HepG2 (cell line): ENCODE measurements around the gene ARHGAP30. TPM values are rescaled to one million over a fixed set of nuclear protein-coding genes. Genes with fewer than 3 reads are reported as not detected.

Source experiments
- AKAP8 ChIP-seq: sonication (generic); formaldehyde crosslinking; IDR thresholded peaks from 2 replicates; pipeline ENCODE4 v1.5.1; 2020; ENCODE audit warnings: mild to moderate bottlenecking, missing genetic modification reagents
- ARNT2 ChIP-seq: sonication (generic); formaldehyde crosslinking; IDR thresholded peaks from 2 replicates; pipeline ENCODE4 v1.8.0; 2022; ENCODE audit warnings: mild to moderate bottlenecking, low read depth, missing genetic modification reagents, moderate library complexity
- DNMT1 ChIP-seq: sonication (generic); formaldehyde crosslinking; IDR thresholded peaks from 2 replicates; pipeline ENCODE4 v1.5.1; 2020; ENCODE audit warnings: mild to moderate bottlenecking, missing genetic modification reagents
- DR1 ChIP-seq: sonication (generic); formaldehyde crosslinking; IDR thresholded peaks from 2 replicates; pipeline ENCODE4 v1.8.0; 2021; ENCODE audit warnings: mild to moderate bottlenecking, missing genetic modification reagents, inconsistent platforms
- GATAD2A ChIP-seq: IDR thresholded peaks from 2 replicates; pipeline ENCODE4 v1.6.1; 2016
- HOXA5 ChIP-seq: sonication (generic); formaldehyde crosslinking; IDR thresholded peaks from 2 replicates; pipeline ENCODE4 v1.4.0; 2020; ENCODE audit warnings: missing genetic modification reagents
- NAIF1 ChIP-seq: sonication (generic); formaldehyde crosslinking; IDR thresholded peaks from 2 replicates; pipeline ENCODE4 v1.5.0; 2020; ENCODE audit warnings: mild to moderate bottlenecking, missing genetic modification reagents, borderline replicate concordance
- PHF21A ChIP-seq: sonication (generic); formaldehyde crosslinking; IDR thresholded peaks from 2 replicates; pipeline ENCODE4 v1.5.0; 2020; ENCODE audit warnings: mild to moderate bottlenecking, missing genetic modification reagents
- PTBP1 ChIP-seq: fragments of 200-400 bp; formaldehyde crosslinking; IDR thresholded peaks from 2 replicates; pipeline ENCODE4 v1.6.1; 2018; ENCODE audit warnings: low read length, low read depth; ENCODE audit not compliant: poor library complexity, severe bottlenecking
- SPEN ChIP-seq: sonication (generic); formaldehyde crosslinking; IDR thresholded peaks from 2 replicates; pipeline ENCODE4 v1.5.1; 2020; ENCODE audit warnings: low read depth, mild to moderate bottlenecking, missing genetic modification reagents
- THYN1 ChIP-seq: sonication (generic); formaldehyde crosslinking; IDR thresholded peaks from 2 replicates; pipeline ENCODE4 v1.8.1; 2023; ENCODE audit warnings: low read depth, mild to moderate bottlenecking, moderate library complexity, missing genetic modification reagents, borderline replicate concordance
- ZBTB42 ChIP-seq: sonication (generic); formaldehyde crosslinking; IDR thresholded peaks from 2 replicates; pipeline ENCODE4 v1.5.0; 2020; ENCODE audit warnings: mild to moderate bottlenecking, missing genetic modification reagents
- ZC3H4 ChIP-seq: sonication (generic); formaldehyde crosslinking; IDR thresholded peaks from 2 replicates; pipeline ENCODE4 v1.4.0; 2020; ENCODE audit warnings: missing genetic modification reagents, borderline replicate concordance
- ZIK1 ChIP-seq: sonication (generic); formaldehyde crosslinking; IDR thresholded peaks from 2 replicates; pipeline ENCODE4 v1.5.0; 2020; ENCODE audit warnings: mild to moderate bottlenecking, low read depth, missing genetic modification reagents, borderline replicate concordance
- ZNF343 ChIP-seq: sonication (generic); formaldehyde crosslinking; IDR thresholded peaks from 2 replicates; pipeline ENCODE4 v1.4.0; 2020; ENCODE audit warnings: mild to moderate bottlenecking, missing genetic modification reagents
- ZNF367 ChIP-seq: sonication (generic); formaldehyde crosslinking; IDR thresholded peaks from 2 replicates; pipeline ENCODE4 v1.4.0; 2020; ENCODE audit warnings: missing genetic modification reagents, borderline replicate concordance
- ZNF709 ChIP-seq: sonication (generic); formaldehyde crosslinking; IDR thresholded peaks from 2 replicates; pipeline ENCODE4 v1.5.0; 2020; ENCODE audit warnings: mild to moderate bottlenecking, missing genetic modification reagents
- ZNF746 ChIP-seq: sonication (generic); formaldehyde crosslinking; IDR thresholded peaks from 2 replicates; pipeline ENCODE4 v1.8.0; 2022; ENCODE audit warnings: mild to moderate bottlenecking, missing genetic modification reagents
- polyA plus RNA-seq, 8 experiments: library from polyadenylated mRNA; depleted of rRNA in 3 of 8; stranded (reverse) in 7 of 8; unstranded in 1 of 8; fragments of >200 nt; fragmentation: Illumina TruSeq in 4 of 8; extraction: Trizol in 4 of 8; gene quantifications; 2 replicates each; pipeline versions ENCODE4 v1.2.1 to v1.2.3, GENCODE V29; 2011 to 2016; ENCODE audit warnings: low read depth in 4 of 8, missing spikeins in 1 of 8, mixed read lengths in 1 of 8; ENCODE audit not compliant: insufficient read depth in 1 of 8
- total RNA-seq, 5 experiments: library from RNA; depleted of rRNA; stranded (reverse); fragments of >200 nt; fragmentation: Illumina TruSeq; extraction: Trizol; gene quantifications; 2 replicates each; pipeline ENCODE4 v1.2.3, GENCODE V29; 2016; ENCODE audit warnings: low read depth in 1 of 5
- TF ChIP-seq, protein P1 (sequence below): sonication (generic); formaldehyde crosslinking; conservative IDR thresholded peaks from 2 replicates; pipeline ENCODE4 v1.4.0; 2020; ENCODE audit warnings: missing genetic modification reagents
- TF ChIP-seq, protein P2 (sequence below): fragments of 450-650 bp; IDR thresholded peaks from 2 replicates; pipeline ENCODE4 v1.6.1; 2016
- TF ChIP-seq, protein P3 (sequence below): sonication (generic); formaldehyde crosslinking; IDR thresholded peaks from 2 replicates; pipeline ENCODE4; 2020; ENCODE audit warnings: missing genetic modification reagents, mild to moderate bottlenecking, borderline replicate concordance
- TF ChIP-seq, protein P4 (sequence below): sonication (generic); formaldehyde crosslinking; IDR thresholded peaks from 2 replicates; pipeline ENCODE4 v1.4.0; 2020; ENCODE audit warnings: missing genetic modification reagents
- TF ChIP-seq, protein P5 (sequence below): sonication (generic); formaldehyde crosslinking; IDR thresholded peaks from 2 replicates; pipeline ENCODE4 v1.4.0; 2020; ENCODE audit warnings: missing genetic modification reagents, mild to moderate bottlenecking, borderline replicate concordance

The ARHGAP30 gene
- total and polyA plus RNA-seq, 2 of the 13 experiments (the other 11 are each of a cell fraction or from before 2014, with no cell fraction given): 0.13 to 0.20 TPM

DNA sequence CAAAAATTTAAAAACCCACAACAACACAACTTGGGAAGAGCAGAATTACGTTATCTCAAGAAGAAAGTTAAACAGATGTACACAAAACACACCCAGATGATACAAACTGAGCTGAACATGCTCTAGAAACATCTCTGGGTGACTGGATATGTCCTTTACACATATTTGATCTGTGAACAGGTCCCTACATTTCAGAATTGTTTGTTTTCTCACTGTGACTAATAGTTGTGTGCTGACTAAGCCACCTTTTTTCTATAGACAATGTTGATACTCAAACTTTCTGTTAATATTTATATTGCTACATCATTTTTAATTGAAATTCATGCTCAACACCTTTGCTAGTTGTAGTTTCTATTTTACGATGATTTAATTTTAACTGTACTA, 47.7 kb downstream of the ARHGAP30 start (continued):
- TF ChIP-seq, protein P1, sequence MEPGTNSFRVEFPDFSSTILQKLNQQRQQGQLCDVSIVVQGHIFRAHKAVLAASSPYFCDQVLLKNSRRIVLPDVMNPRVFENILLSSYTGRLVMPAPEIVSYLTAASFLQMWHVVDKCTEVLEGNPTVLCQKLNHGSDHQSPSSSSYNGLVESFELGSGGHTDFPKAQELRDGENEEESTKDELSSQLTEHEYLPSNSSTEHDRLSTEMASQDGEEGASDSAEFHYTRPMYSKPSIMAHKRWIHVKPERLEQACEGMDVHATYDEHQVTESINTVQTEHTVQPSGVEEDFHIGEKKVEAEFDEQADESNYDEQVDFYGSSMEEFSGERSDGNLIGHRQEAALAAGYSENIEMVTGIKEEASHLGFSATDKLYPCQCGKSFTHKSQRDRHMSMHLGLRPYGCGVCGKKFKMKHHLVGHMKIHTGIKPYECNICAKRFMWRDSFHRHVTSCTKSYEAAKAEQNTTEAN: peak; percentile 71; the same call in 1 of the 2 replicates
- TF ChIP-seq DNMT1 (CRISPR knock-in tag) (no peak), DR1 (CRISPR knock-in tag) (no peak), ZIK1 (CRISPR knock-in tag) (no peak), GATAD2A (no peak), ZC3H4 (CRISPR knock-in tag) (no peak), ZNF709 (CRISPR knock-in tag) (no peak), HOXA5 (CRISPR knock-in tag) (no peak), SPEN (no peak), ZNF746 (CRISPR knock-in tag) (no peak), PHF21A (no peak), ZBTB42 (no peak), AKAP8 (CRISPR knock-in tag) (no peak), ZNF367 (CRISPR knock-in tag) (no peak), PTBP1 (no peak), NAIF1 (0 out of 2 replicates have a peak, but pooled peaks have one; percentile 10), THYN1 (CRISPR knock-in tag) (no peak), ARNT2 (CRISPR knock-in tag) (no peak), ZNF343 (CRISPR knock-in tag) (no peak)
- TF ChIP-seq, protein P2, sequence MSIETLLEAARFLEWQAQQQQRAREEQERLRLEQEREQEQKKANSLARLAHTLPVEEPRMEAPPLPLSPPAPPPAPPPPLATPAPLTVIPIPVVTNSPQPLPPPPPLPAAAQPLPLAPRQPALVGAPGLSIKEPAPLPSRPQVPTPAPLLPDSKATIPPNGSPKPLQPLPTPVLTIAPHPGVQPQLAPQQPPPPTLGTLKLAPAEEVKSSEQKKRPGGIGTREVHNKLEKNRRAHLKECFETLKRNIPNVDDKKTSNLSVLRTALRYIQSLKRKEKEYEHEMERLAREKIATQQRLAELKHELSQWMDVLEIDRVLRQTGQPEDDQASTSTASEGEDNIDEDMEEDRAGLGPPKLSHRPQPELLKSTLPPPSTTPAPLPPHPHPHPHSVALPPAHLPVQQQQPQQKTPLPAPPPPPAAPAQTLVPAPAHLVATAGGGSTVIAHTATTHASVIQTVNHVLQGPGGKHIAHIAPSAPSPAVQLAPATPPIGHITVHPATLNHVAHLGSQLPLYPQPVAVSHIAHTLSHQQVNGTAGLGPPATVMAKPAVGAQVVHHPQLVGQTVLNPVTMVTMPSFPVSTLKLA: no peak
- TF ChIP-seq, protein P3, sequence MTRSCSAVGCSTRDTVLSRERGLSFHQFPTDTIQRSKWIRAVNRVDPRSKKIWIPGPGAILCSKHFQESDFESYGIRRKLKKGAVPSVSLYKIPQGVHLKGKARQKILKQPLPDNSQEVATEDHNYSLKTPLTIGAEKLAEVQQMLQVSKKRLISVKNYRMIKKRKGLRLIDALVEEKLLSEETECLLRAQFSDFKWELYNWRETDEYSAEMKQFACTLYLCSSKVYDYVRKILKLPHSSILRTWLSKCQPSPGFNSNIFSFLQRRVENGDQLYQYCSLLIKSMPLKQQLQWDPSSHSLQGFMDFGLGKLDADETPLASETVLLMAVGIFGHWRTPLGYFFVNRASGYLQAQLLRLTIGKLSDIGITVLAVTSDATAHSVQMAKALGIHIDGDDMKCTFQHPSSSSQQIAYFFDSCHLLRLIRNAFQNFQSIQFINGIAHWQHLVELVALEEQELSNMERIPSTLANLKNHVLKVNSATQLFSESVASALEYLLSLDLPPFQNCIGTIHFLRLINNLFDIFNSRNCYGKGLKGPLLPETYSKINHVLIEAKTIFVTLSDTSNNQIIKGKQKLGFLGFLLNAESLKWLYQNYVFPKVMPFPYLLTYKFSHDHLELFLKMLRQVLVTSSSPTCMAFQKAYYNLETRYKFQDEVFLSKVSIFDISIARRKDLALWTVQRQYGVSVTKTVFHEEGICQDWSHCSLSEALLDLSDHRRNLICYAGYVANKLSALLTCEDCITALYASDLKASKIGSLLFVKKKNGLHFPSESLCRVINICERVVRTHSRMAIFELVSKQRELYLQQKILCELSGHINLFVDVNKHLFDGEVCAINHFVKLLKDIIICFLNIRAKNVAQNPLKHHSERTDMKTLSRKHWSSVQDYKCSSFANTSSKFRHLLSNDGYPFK (CRISPR knock-in tag): no peak
- TF ChIP-seq, protein P4, sequence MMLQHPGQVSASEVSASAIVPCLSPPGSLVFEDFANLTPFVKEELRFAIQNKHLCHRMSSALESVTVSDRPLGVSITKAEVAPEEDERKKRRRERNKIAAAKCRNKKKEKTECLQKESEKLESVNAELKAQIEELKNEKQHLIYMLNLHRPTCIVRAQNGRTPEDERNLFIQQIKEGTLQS: no peak
- TF ChIP-seq, protein P5, sequence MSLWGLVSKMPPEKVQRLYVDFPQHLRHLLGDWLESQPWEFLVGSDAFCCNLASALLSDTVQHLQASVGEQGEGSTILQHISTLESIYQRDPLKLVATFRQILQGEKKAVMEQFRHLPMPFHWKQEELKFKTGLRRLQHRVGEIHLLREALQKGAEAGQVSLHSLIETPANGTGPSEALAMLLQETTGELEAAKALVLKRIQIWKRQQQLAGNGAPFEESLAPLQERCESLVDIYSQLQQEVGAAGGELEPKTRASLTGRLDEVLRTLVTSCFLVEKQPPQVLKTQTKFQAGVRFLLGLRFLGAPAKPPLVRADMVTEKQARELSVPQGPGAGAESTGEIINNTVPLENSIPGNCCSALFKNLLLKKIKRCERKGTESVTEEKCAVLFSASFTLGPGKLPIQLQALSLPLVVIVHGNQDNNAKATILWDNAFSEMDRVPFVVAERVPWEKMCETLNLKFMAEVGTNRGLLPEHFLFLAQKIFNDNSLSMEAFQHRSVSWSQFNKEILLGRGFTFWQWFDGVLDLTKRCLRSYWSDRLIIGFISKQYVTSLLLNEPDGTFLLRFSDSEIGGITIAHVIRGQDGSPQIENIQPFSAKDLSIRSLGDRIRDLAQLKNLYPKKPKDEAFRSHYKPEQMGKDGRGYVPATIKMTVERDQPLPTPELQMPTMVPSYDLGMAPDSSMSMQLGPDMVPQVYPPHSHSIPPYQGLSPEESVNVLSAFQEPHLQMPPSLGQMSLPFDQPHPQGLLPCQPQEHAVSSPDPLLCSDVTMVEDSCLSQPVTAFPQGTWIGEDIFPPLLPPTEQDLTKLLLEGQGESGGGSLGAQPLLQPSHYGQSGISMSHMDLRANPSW (CRISPR knock-in tag): no peak
